GM19463 (cell line): ENCODE measurements around the gene KLK15.
A peak's percentile ranks its signal among the peaks of the same experiment; 100 is the strongest.

Experiments used
- ATAC-seq: cut with Tn5 transposase; IDR thresholded peaks from one replicate; pipeline ENCODE4 v1.9.1; 2021; ENCODE audit warnings: mild to moderate bottlenecking, moderate library complexity; ENCODE audit not compliant: unreplicated experiment

The KLK15 gene

DNA sequence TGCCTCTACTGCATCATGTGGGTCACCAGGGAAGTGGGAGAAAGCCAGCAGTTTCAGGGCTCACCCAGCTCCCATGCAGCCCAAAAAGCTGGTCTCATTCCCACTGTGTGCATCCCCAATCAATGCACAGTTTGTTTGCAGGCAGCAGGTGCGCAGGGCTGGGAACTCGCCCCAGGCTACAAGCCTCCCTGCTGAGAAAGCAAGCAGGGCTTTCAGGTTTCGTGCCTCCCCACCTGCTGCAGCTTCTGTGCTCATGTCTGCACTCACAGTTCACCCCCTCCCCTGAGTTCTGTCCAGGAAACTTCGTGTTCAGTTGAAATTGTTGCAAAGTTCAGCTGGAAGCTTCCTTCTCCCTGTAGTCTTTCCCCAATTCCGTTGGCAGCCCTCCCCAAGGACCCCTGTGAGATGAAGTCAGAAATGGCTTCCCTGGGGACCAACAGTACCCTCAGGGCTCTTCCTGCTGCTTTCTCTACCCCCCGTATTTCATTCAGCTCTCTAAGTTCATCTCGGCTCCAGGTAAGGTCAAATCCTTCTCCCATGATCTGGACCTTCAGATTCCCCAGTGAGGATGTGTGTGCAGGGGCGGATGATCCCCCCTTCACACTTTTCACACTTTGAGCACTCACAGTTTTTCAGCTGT is 11.0 kb upstream of the KLK15 start:
- no peak for ATAC-seq

DNA sequence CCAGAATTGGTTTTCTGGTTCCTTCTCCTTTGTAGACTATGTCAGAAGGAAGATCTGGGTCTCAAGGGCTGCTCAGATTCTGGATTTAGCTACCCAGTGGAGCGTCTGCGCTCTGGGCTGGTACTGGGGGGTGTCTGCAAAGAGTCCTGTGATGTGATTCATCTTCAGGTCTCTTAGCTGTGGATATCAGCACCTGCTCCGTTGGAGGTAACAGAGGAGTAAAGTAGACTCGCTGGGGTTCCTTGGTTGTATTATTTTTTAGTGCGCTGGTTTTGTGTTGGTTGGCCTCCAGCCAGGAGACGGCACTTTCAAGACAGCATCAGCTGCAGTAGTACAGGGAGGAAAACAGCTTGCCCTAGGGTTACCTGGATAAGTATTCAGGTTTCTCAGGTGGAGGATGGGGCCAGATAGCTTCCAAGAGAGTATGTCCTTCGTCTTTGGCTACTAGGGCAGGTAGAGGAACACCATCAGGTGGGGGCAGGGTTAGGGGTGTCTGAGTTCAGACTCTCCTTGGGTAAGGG is 10.4 kb upstream of the KLK15 start:
- no peak for ATAC-seq

GRCh38 chr19:50843205-50843604 is 9.8 kb upstream of the KLK15 start:
- ATAC-seq: no peak

- no peak for ATAC-seq
These were observed 8.8 kb upstream of the KLK15 start for GRCh38 chr19:50842130-50842529.

- no peak for ATAC-seq
These were observed 6.6 kb upstream of the KLK15 start for GRCh38 chr19:50839712-50840655.

GRCh38 chr19:50838239-50838638 is 4.9 kb upstream of the KLK15 start:
- no peak for ATAC-seq

- ATAC-seq: no peak
These were observed 3.9 kb upstream of the KLK15 start for GRCh38 chr19:50837300-50837699.

- no peak for ATAC-seq
These were observed 3.3 kb upstream of the KLK15 start for GRCh38 chr19:50836543-50837195.

- ATAC-seq: peak; percentile 79
These were observed 2.6 kb upstream of the KLK15 start for GRCh38 chr19:50835785-50836542.

DNA sequence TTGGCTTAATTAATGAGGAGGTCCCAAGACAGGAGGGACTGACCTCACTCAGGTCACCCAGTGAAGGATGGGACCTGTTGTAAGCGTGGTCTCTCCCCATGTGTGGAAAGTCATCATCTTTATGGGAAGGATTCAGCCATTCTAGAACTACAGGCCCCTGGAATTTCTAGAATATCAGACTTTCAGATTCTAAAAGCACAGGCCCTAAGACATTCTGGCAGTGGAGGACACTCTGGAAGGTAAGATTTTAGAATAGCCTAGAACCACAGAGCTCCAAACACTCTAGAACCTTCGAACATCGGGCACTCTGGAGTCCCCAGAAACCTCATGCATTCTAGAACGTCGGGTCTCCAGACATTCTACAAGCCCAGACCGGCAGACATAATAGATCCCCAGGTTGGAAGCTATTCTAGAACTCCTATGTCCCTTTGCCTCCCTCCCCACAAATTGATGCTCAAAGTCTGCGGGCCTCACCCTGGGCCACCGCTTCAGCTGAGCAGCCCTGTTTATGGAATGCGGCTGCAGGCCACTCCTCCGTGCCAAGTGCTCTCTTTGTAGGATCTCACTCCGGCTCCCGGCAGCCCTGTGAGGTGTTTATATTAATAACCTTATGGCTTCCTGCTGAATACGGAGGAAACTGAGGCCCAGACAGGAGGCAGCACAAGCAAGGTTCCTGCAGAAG is 1.9 kb upstream of the KLK15 start:
- no peak for ATAC-seq

DNA sequence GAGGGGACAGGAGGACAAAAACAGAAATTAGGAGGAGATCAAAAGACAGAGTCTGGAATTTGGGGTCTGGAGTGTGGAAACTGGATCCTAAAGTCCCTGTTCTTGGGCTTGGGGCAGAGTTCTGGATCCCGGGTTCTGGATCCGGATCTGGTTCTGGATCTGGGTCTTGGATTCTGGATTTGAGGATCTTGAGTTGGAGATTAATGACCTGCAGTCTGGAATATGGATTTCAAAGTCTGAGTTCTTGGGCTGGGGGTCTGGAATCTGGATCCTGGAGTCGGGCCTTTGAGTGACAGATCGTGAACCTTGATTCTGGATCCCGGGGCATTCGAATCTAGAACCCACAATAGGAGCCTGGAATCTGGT is 411 bp upstream of the KLK15 start:
- no peak for ATAC-seq

GRCh38 chr19:50832666-50833065 is 708 bp downstream of the KLK15 start:
- ATAC-seq: no peak

DNA sequence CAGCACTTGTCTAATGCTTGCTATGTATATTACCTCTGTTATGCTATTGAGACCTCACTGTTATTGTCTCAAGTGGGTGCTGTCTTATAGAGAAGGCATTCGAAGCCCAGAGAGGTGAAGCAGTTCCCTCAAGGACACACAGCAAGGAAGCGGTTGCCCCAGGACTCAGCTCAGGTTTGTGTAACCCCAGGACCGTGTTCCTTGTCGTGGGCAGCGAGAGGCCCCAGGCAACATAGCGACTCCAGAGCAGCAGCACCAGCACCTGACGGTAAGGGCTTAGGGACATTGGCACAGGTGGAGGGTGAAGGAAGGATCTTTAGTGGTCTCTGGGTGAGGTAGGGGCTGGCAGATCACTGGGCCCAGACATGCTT is 2.4 kb downstream of the KLK15 start:
- ATAC-seq: no peak

- no peak for ATAC-seq
These were observed 2.9 kb downstream of the KLK15 start for GRCh38 chr19:50830266-50831025.

DNA sequence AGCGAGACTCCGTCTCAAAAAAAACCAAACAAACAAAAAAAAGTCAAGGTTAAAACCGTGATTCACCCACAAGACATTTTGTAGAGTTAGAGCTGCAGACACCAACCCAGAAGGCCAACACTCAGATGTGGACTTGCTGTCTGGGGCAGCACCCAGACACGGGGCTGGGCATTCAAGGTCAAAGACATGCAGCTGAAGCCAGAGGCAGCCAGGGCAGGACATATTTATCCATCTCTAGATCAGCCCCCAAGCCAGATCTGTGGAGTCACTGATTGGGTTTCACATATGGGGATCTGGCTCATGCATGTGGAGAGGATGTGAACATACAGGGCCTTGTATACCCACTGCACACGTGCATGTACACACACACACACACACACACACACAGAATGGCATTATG is 3.6 kb downstream of the KLK15 start:
- no peak for ATAC-seq

GRCh38 chr19:50827476-50827875 is 5.9 kb downstream of the KLK15 start:
- ATAC-seq: no peak

DNA sequence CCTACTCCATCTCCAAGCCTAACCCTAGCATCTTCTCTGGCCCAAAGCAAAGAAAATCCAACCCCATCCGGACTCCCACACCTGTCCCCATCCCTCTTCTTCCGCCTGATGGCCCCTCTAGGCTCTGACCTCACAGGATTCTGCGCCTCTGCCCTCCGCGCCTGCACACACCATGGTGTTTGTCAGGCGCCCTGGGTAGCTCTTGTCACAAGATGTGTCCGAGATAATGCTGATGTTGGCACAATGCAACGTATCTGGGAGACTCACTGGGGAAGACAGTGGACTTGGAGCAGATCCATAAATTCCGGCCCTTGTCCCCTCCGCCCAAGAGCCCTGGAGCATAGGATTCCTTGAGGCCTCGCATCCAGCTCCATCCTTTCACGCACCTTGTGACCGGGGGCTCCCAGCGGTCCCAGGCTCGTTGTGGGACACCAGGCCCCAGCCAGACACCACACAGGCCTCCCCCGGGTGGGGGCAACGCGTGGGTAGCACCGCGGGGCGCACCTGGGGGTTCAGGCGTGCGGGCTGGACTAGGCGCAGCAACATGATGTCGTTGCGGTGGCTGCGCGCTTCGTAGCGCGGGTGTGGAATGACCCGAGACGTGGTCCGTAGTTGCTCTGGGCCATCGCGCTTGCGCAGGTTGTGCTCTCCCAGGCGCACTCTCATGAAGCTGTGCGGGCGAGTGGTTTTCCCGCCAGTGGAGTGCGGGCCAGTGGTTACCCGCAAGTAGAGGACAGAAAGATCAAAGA is 6.7 kb downstream of the KLK15 start:
- ATAC-seq: no peak

GRCh38 chr19:50823389-50824042 is 9.9 kb downstream of the KLK15 start, which contains the start of gene KLK1:
KLK1 (minus strand) TSS chr19:50823787; CDS start chr19:50823748, 39 bp downstream.
- no peak for ATAC-seq
